ENCODE measurements around the gene LCNL1. TPM values are rescaled to one million over a fixed set of nuclear protein-coding genes. Genes with fewer than 3 reads are reported as not detected.

The LCNL1 gene
- total RNA-seq, 1 experiment from 2014 or later, result not detected

GRCh38 chr9:137007816-137008270 is 25.1 kb downstream of the LCNL1 start:
- peaks cover 17% of the 10 kb centered on the region for H3K4me1 ChIP-seq
- peak; percentile 50 for DNase-seq

GRCh38 chr9:137008312-137008711 is 25.5 kb downstream of the LCNL1 start:
- no peak overlapping the region for H3K4me3 ChIP-seq
- peaks cover 9% of the 10 kb centered on the region for H3K9me3 ChIP-seq (replicated peaks)
- no peak for DNase-seq
- H3K27me3 ChIP-seq, result no peaks in the 10 kb centered on the region
- H3K36me3 ChIP-seq, result no peaks in the 10 kb centered on the region
- H3K27ac ChIP-seq, result no peak overlapping the region
- peaks cover 17% of the 10 kb centered on the region for H3K4me1 ChIP-seq

More at GRCh38 chr9:137007816-137008270, 25.1 kb downstream of the LCNL1 start:
- H3K27me3 ChIP-seq, result no peaks in the 10 kb centered on the region
- peak overlapping the region; percentile 15; the same call in 1 of the 2 replicates for H3K27ac ChIP-seq
- H3K4me3 ChIP-seq, result peak overlapping the region; percentile 6
- H3K36me3 ChIP-seq, result no peaks in the 10 kb centered on the region
- H3K9me3 ChIP-seq (replicated peaks), result peaks cover 9% of the 10 kb centered on the region

- H3K36me3 ChIP-seq, result no peaks in the 10 kb centered on the region
- H3K4me1 ChIP-seq, result peaks cover 17% of the 10 kb centered on the region
- H3K27ac ChIP-seq, result no peak overlapping the region
- no peak for DNase-seq
- no peaks in the 10 kb centered on the region for H3K27me3 ChIP-seq
- no peak overlapping the region for H3K4me3 ChIP-seq
- peaks cover 9% of the 10 kb centered on the region for H3K9me3 ChIP-seq (replicated peaks)
These were observed 26.4 kb downstream of the LCNL1 start for GRCh38 chr9:137009217-137009616.

GRCh38 chr9:137009938-137010732 is 27.3 kb downstream of the LCNL1 start:
- Histone ChIP-seq H3K27ac (no peak overlapping the region), H3K9me3 (replicated peaks) (peaks cover 7% of the 10 kb centered on the region), H3K36me3 (no peaks in the 10 kb centered on the region), H3K4me1 (peaks cover 17% of the 10 kb centered on the region), H3K4me3 (no peak overlapping the region), H3K27me3 (no peaks in the 10 kb centered on the region)
- DNase-seq, result no peak

- H3K4me1 ChIP-seq, result peaks cover 17% of the 10 kb centered on the region
- H3K27me3 ChIP-seq, result no peaks in the 10 kb centered on the region
- no peak for DNase-seq
- H3K4me3 ChIP-seq, result no peak overlapping the region
- H3K9me3 ChIP-seq (replicated peaks), result no peaks in the 10 kb centered on the region
- H3K36me3 ChIP-seq, result no peaks in the 10 kb centered on the region
- no peak overlapping the region for H3K27ac ChIP-seq
These were observed 28.4 kb downstream of the LCNL1 start for GRCh38 chr9:137011156-137011555.

GRCh38 chr9:137011907-137012675 is 29.3 kb downstream of the LCNL1 start:
- H3K36me3 ChIP-seq, result no peaks in the 10 kb centered on the region
- no peaks in the 10 kb centered on the region for H3K27me3 ChIP-seq
- H3K27ac ChIP-seq, result no peak overlapping the region
- no peaks in the 10 kb centered on the region for H3K9me3 ChIP-seq (replicated peaks)
- peaks cover 11% of the 10 kb centered on the region for H3K4me1 ChIP-seq
- DNase-seq, result no peak
- no peak overlapping the region for H3K4me3 ChIP-seq

- Histone ChIP-seq H3K4me1 (peaks cover 4% of the 10 kb centered on the region), H3K27me3 (no peaks in the 10 kb centered on the region), H3K36me3 (no peaks in the 10 kb centered on the region), H3K4me3 (no peak overlapping the region), H3K27ac (no peak overlapping the region), H3K9me3 (replicated peaks) (no peaks in the 10 kb centered on the region)
- no peak for DNase-seq
These were observed 30.1 kb downstream of the LCNL1 start for GRCh38 chr9:137012694-137013570.

- no peaks in the 10 kb centered on the region for H3K27me3 ChIP-seq
- H3K4me3 ChIP-seq, result no peak overlapping the region
- no peak for DNase-seq
- no peaks in the 10 kb centered on the region for H3K36me3 ChIP-seq
- no peaks in the 10 kb centered on the region for H3K9me3 ChIP-seq (replicated peaks)
- no peaks in the 10 kb centered on the region for H3K4me1 ChIP-seq
- no peak overlapping the region for H3K27ac ChIP-seq
These were observed 30.8 kb downstream of the LCNL1 start for GRCh38 chr9:137013571-137013940.

GRCh38 chr9:137014166-137014565 is 31.4 kb downstream of the LCNL1 start:
- H3K36me3 ChIP-seq, result no peaks in the 10 kb centered on the region
- H3K27me3 ChIP-seq, result no peaks in the 10 kb centered on the region
- no peak for DNase-seq
- no peak overlapping the region for H3K4me3 ChIP-seq
- H3K27ac ChIP-seq, result no peak overlapping the region
- no peaks in the 10 kb centered on the region for H3K4me1 ChIP-seq
- no peaks in the 10 kb centered on the region for H3K9me3 ChIP-seq (replicated peaks)

GRCh38 chr9:137014776-137015539 is 32.2 kb downstream of the LCNL1 start:
- no peak for DNase-seq
- Histone ChIP-seq H3K4me1 (no peaks in the 10 kb centered on the region), H3K4me3 (no peak overlapping the region), H3K9me3 (replicated peaks) (no peaks in the 10 kb centered on the region), H3K27ac (no peak overlapping the region), H3K27me3 (no peaks in the 10 kb centered on the region), H3K36me3 (no peaks in the 10 kb centered on the region)

- Histone ChIP-seq H3K4me1 (no peaks in the 10 kb centered on the region), H3K36me3 (no peaks in the 10 kb centered on the region), H3K27me3 (no peaks in the 10 kb centered on the region), H3K27ac (no peak overlapping the region), H3K4me3 (no peak overlapping the region), H3K9me3 (replicated peaks) (no peaks in the 10 kb centered on the region)
- no peak for DNase-seq
These were observed 32.7 kb downstream of the LCNL1 start for GRCh38 chr9:137015540-137015930.

- no peak overlapping the region for H3K4me3 ChIP-seq
- no peaks in the 10 kb centered on the region for H3K36me3 ChIP-seq
- H3K9me3 ChIP-seq (replicated peaks), result no peaks in the 10 kb centered on the region
- DNase-seq, result no peak
- H3K27me3 ChIP-seq, result no peaks in the 10 kb centered on the region
- H3K4me1 ChIP-seq, result no peaks in the 10 kb centered on the region
- no peak overlapping the region for H3K27ac ChIP-seq
These were observed 33.2 kb downstream of the LCNL1 start for GRCh38 chr9:137015976-137016375.

GRCh38 chr9:137016436-137016835 is 33.6 kb downstream of the LCNL1 start:
- Histone ChIP-seq H3K4me3 (no peak overlapping the region), H3K27me3 (no peaks in the 10 kb centered on the region), H3K27ac (no peak overlapping the region), H3K4me1 (no peaks in the 10 kb centered on the region), H3K36me3 (no peaks in the 10 kb centered on the region), H3K9me3 (replicated peaks) (no peaks in the 10 kb centered on the region)
- no peak for DNase-seq

- H3K9me3 ChIP-seq (replicated peaks), result no peaks in the 10 kb centered on the region
- no peak for DNase-seq
- no peaks in the 10 kb centered on the region for H3K36me3 ChIP-seq
- H3K27me3 ChIP-seq, result no peaks in the 10 kb centered on the region
- no peak overlapping the region for H3K4me3 ChIP-seq
- H3K27ac ChIP-seq, result no peak overlapping the region
- no peaks in the 10 kb centered on the region for H3K4me1 ChIP-seq
These were observed 34.3 kb downstream of the LCNL1 start for GRCh38 chr9:137017071-137017470.
